ENCODE measurements around the gene CLEC4M.

- TF ChIP-seq REST (IDR thresholded peaks at IDR 0.05; ENCODE audit: insufficient read depth in 1 of 2, low read depth in 2 of 2, low read length in 2 of 2), result no peak
- TF ChIP-seq FOXP2 (optimal IDR thresholded peaks at IDR 0.05; ENCODE audit: borderline replicate concordance, extremely low read depth, extremely low read length, insufficient read depth), result no peak
These were observed 12.7 kb downstream of the CLEC4M start for GRCh38 chr19:7775761-7776160.
